ENCODE measurements around the gene ETV3.

Gene ETV3

DNA sequence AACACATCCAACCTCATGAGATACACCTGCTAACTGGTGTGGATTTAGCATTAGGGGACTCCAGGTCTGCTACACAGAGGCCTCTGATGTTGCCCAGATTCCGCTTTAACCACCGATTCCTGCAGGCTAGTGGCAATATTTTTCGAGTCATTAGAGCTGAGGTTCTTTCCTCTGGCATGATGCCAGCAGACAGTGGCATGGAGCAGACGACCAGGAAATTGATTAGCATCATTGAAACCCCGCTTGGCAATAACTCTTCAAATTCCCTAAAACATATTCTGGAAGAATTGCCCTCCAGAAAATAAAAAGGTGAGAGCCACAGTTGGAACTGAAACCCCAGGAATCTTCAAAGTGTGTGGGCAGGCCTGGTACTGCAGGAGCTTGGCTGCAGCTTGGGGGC, 28.4 kb upstream of the ETV3 start:
- H3K4me3 ChIP-seq (ENCODE audit: insufficient read depth, low read length, poor library complexity, severe bottlenecking): no peak overlapping the region
- H2AFZ ChIP-seq (ENCODE audit: low read depth, low read length, severe bottlenecking): no peak overlapping the region
- H3K27me3 ChIP-seq (ENCODE audit: low read length): no peaks in the 10 kb centered on the region
- TF ChIP-seq EZH2phosphoT487 (conservative IDR thresholded peaks at IDR 0.05; ENCODE audit: low read length): no peak
- TF ChIP-seq, protein P1, sequence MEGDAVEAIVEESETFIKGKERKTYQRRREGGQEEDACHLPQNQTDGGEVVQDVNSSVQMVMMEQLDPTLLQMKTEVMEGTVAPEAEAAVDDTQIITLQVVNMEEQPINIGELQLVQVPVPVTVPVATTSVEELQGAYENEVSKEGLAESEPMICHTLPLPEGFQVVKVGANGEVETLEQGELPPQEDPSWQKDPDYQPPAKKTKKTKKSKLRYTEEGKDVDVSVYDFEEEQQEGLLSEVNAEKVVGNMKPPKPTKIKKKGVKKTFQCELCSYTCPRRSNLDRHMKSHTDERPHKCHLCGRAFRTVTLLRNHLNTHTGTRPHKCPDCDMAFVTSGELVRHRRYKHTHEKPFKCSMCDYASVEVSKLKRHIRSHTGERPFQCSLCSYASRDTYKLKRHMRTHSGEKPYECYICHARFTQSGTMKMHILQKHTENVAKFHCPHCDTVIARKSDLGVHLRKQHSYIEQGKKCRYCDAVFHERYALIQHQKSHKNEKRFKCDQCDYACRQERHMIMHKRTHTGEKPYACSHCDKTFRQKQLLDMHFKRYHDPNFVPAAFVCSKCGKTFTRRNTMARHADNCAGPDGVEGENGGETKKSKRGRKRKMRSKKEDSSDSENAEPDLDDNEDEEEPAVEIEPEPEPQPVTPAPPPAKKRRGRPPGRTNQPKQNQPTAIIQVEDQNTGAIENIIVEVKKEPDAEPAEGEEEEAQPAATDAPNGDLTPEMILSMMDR (IDR thresholded peaks at IDR 0.05; ENCODE audit: insufficient read depth, low read length, poor library complexity, severe bottlenecking): no peak
- no peaks in the 10 kb centered on the region for H3K79me2 ChIP-seq (ENCODE audit: insufficient read depth, low read length)
- H3K27ac ChIP-seq (ENCODE audit: low read depth, low read length): no peak overlapping the region
- H3K4me2 ChIP-seq (ENCODE audit: low read depth, low read length, poor library complexity, severe bottlenecking): no peak overlapping the region
- no peaks in the 10 kb centered on the region for H3K9me2 ChIP-seq (replicated peaks; ENCODE audit: insufficient read depth, low read length)
- no peak overlapping the region for H3K9ac ChIP-seq (ENCODE audit: low read length)
- H3K9me3 ChIP-seq (ENCODE audit: insufficient read depth, low read length): no peaks in the 10 kb centered on the region
- H3K36me3 ChIP-seq (ENCODE audit: low read length): no peaks in the 10 kb centered on the region
- H3F3A ChIP-seq (ENCODE audit: insufficient read depth): no peaks in the 10 kb centered on the region
- no peaks in the 10 kb centered on the region for H4K20me1 ChIP-seq (ENCODE audit: low read depth, low read length)

- H3K4me2 ChIP-seq (ENCODE audit: low read depth, low read length, poor library complexity, severe bottlenecking): no peak overlapping the region
- H3K9me3 ChIP-seq (ENCODE audit: insufficient read depth, low read length): no peaks in the 10 kb centered on the region
- no peaks in the 10 kb centered on the region for H4K20me1 ChIP-seq (ENCODE audit: low read depth, low read length)
- H3K36me3 ChIP-seq (ENCODE audit: low read length): no peaks in the 10 kb centered on the region
- TF ChIP-seq, protein P1 (IDR thresholded peaks at IDR 0.05; ENCODE audit: insufficient read depth, low read length, poor library complexity, severe bottlenecking): peak; percentile 77
- no peak for TF ChIP-seq EZH2phosphoT487 (conservative IDR thresholded peaks at IDR 0.05; ENCODE audit: low read length)
- H3F3A ChIP-seq (ENCODE audit: insufficient read depth): no peaks in the 10 kb centered on the region
- H2AFZ ChIP-seq (ENCODE audit: low read depth, low read length, severe bottlenecking): no peak overlapping the region
- no peak overlapping the region for H3K27ac ChIP-seq (ENCODE audit: low read depth, low read length)
- H3K27me3 ChIP-seq (ENCODE audit: low read length): no peaks in the 10 kb centered on the region
- H3K9me2 ChIP-seq (replicated peaks; ENCODE audit: insufficient read depth, low read length): no peaks in the 10 kb centered on the region
- H3K79me2 ChIP-seq (ENCODE audit: insufficient read depth, low read length): no peaks in the 10 kb centered on the region
- no peak overlapping the region for H3K9ac ChIP-seq (ENCODE audit: low read length)
- H3K4me3 ChIP-seq (ENCODE audit: insufficient read depth, low read length, poor library complexity, severe bottlenecking): no peak overlapping the region
These were observed 25.3 kb upstream of the ETV3 start for GRCh38 chr1:157163273-157164127.

GRCh38 chr1:157162345-157162744, 24.1 kb upstream of the ETV3 start:
- H3K27me3 ChIP-seq (ENCODE audit: low read length): no peaks in the 10 kb centered on the region
- no peak overlapping the region for H2AFZ ChIP-seq (ENCODE audit: low read depth, low read length, severe bottlenecking)
- no peaks in the 10 kb centered on the region for H3K79me2 ChIP-seq (ENCODE audit: insufficient read depth, low read length)
- no peak overlapping the region for H3K9ac ChIP-seq (ENCODE audit: low read length)
- H3K9me2 ChIP-seq (replicated peaks; ENCODE audit: insufficient read depth, low read length): no peaks in the 10 kb centered on the region
- no peaks in the 10 kb centered on the region for H3K9me3 ChIP-seq (ENCODE audit: insufficient read depth, low read length)
- H3K4me2 ChIP-seq (ENCODE audit: low read depth, low read length, poor library complexity, severe bottlenecking): no peak overlapping the region
- TF ChIP-seq, protein P1 (IDR thresholded peaks at IDR 0.05; ENCODE audit: insufficient read depth, low read length, poor library complexity, severe bottlenecking): no peak
- no peak overlapping the region for H3K27ac ChIP-seq (ENCODE audit: low read depth, low read length)
- no peaks in the 10 kb centered on the region for H3K36me3 ChIP-seq (ENCODE audit: low read length)
- H3F3A ChIP-seq (ENCODE audit: insufficient read depth): no peaks in the 10 kb centered on the region
- no peaks in the 10 kb centered on the region for H4K20me1 ChIP-seq (ENCODE audit: low read depth, low read length)
- H3K4me3 ChIP-seq (ENCODE audit: insufficient read depth, low read length, poor library complexity, severe bottlenecking): no peak overlapping the region
